Hematopoietic multipotent progenitor cell treated with erythropoietin and hydrocortisone succinate and interleukin-3 and kit ligand, for 17 days (in vitro differentiated cells): ENCODE data around the gene CKLF.
"Not testable (repeated sequence)": the region's sequence is repeated elsewhere in the genome, so short reads cannot be mapped to it uniquely, and the experiment has no call there.

Experiments
- DNase-seq: peaks from one replicate; pipeline ENCODE4 v3.0.0-alpha.2; 2015; ENCODE audit warnings: low spot score

The CKLF gene

GRCh38 chr16:66543541-66543940 is 8.8 kb upstream of the CKLF start:
- DNase-seq: no peak

GRCh38 chr16:66544016-66544757 is 8.2 kb upstream of the CKLF start:
- DNase-seq: no peak

- DNase-seq: no peak
Measured at GRCh38 chr16:66547101-66547989, 5.0 kb upstream of the CKLF start.

- no peak for DNase-seq
Measured at GRCh38 chr16:66548068-66548467, 4.3 kb upstream of the CKLF start.

GRCh38 chr16:66548868-66549267 is 3.5 kb upstream of the CKLF start:
- no peak for DNase-seq

- DNase-seq: no peak
Measured at GRCh38 chr16:66549284-66550131, 2.9 kb upstream of the CKLF start, which contains the start of gene TK2. Gene TK2, minus strand, starts transcription at chr16:66550122. Its CDS starts 61 bp downstream, at chr16:66550061.

GRCh38 chr16:66551348-66551759 is 1.0 kb upstream of the CKLF start:
- DNase-seq: peak; percentile 48

GRCh38 chr16:66551788-66552285 is 539 bp upstream of the CKLF start:
- DNase-seq: no peak

- peak; percentile 14 for DNase-seq
Measured at GRCh38 chr16:66553223-66553622, 847 bp downstream of the CKLF start.

GRCh38 chr16:66554021-66554420 is 1.6 kb downstream of the CKLF start:
- no peak for DNase-seq

- DNase-seq: no peak
Measured at GRCh38 chr16:66554495-66554894, 2.1 kb downstream of the CKLF start.

GRCh38 chr16:66560107-66560506 is 7.7 kb downstream of the CKLF start:
- DNase-seq: no peak

GRCh38 chr16:66561381-66562080 is 9.2 kb downstream of the CKLF start:
- DNase-seq: no peak

- DNase-seq: no peak
Measured at GRCh38 chr16:66562409-66562808, 10.0 kb downstream of the CKLF start.

GRCh38 chr16:66562986-66563385 is 10.6 kb downstream of the CKLF start:
- no peak for DNase-seq

GRCh38 chr16:66563574-66564334 is 11.4 kb downstream of the CKLF start:
- DNase-seq: no peak

GRCh38 chr16:66566051-66566901 is 13.9 kb downstream of the CKLF start, which contains the start of gene CMTM1:
Gene CMTM1, plus strand, starts transcription at chr16:66566439. Its CDS starts 75 bp downstream, at chr16:66566514.
- DNase-seq: no peak

- DNase-seq: not testable (repeated sequence)
Measured at GRCh38 chr16:66567270-66567669, 14.9 kb downstream of the CKLF start.

- DNase-seq: no peak
Measured at GRCh38 chr16:66568355-66568754, 16.0 kb downstream of the CKLF start.
